HepG2 (cell line): Measurements from ENCODE around the gene PSMA3. TPM values are rescaled to one million over a fixed set of nuclear protein-coding genes. Genes with fewer than 3 reads are reported as not detected.

Source experiments
- ATM ChIP-seq: fragments of 450-650 bp; IDR thresholded peaks from 2 replicates; pipeline ENCODE4 v1.7.1; 2017; ENCODE audit warnings: mild to moderate bottlenecking, borderline replicate concordance
- CC2D1A ChIP-seq: sonication (generic); formaldehyde crosslinking; IDR thresholded peaks from 2 replicates; pipeline ENCODE4 v1.8.1; 2023; ENCODE audit warnings: mild to moderate bottlenecking, missing genetic modification reagents
- FOXO4 ChIP-seq: sonication (generic); formaldehyde crosslinking; conservative IDR thresholded peaks from 2 replicates; pipeline ENCODE4 v1.8.1; 2023; ENCODE audit warnings: missing genetic modification reagents
- GPBP1L1 ChIP-seq: sonication (generic); formaldehyde crosslinking; IDR thresholded peaks from 2 replicates; pipeline ENCODE4 v1.5.0; 2020; ENCODE audit warnings: mild to moderate bottlenecking, missing genetic modification reagents
- HIC2 ChIP-seq: sonication (generic); formaldehyde crosslinking; IDR thresholded peaks from 2 replicates; pipeline ENCODE4 v1.9.0; 2022; ENCODE audit warnings: low read depth, missing genetic modification reagents
- HOXA9 ChIP-seq: sonication (generic); formaldehyde crosslinking; IDR thresholded peaks from 2 replicates; pipeline ENCODE4 v1.8.1; 2022; ENCODE audit warnings: missing genetic modification reagents, mild to moderate bottlenecking, moderate library complexity, borderline replicate concordance
- KDM5B ChIP-seq: sonication (generic); formaldehyde crosslinking; IDR thresholded peaks from 2 replicates; pipeline ENCODE4 v1.4.0; 2020; ENCODE audit warnings: missing genetic modification reagents, mild to moderate bottlenecking, borderline replicate concordance
- NCOA1 ChIP-seq: sonication (generic); formaldehyde crosslinking; IDR thresholded peaks from 2 replicates; pipeline ENCODE4 v1.9.0; 2021; ENCODE audit warnings: missing genetic modification reagents
- PCBP2 ChIP-seq: fragments of 200-400 bp; formaldehyde crosslinking; optimal IDR thresholded peaks from 2 replicates; pipeline ENCODE3; 2018; ENCODE audit warnings: low read length, low read depth; ENCODE audit not compliant: poor library complexity, severe bottlenecking
- SMYD3 ChIP-seq: sonication (generic); formaldehyde crosslinking; IDR thresholded peaks from 2 replicates; pipeline ENCODE4 v1.8.1; 2023; ENCODE audit warnings: mild to moderate bottlenecking, missing genetic modification reagents
- TAF1 ChIP-seq: sonication (generic); formaldehyde crosslinking; IDR thresholded peaks from 2 replicates; pipeline ENCODE4 v1.4.0; 2020; ENCODE audit warnings: missing genetic modification reagents
- TBX3 ChIP-seq: fragments of 450-650 bp; IDR thresholded peaks from 2 replicates; pipeline ENCODE4 v1.6.1; 2017; ENCODE audit warnings: antibody characterized with exemption, mild to moderate bottlenecking, inconsistent platforms, borderline replicate concordance
- ZBTB33 ChIP-seq: sonication (generic); formaldehyde crosslinking; IDR thresholded peaks from 2 replicates; pipeline ENCODE4 v1.4.0; 2020; ENCODE audit warnings: missing genetic modification reagents
- ZNF251 ChIP-seq: sonication (generic); formaldehyde crosslinking; IDR thresholded peaks from 2 replicates; pipeline ENCODE4 v1.9.0; 2021; ENCODE audit warnings: mild to moderate bottlenecking, missing genetic modification reagents
- ZNF263 ChIP-seq: sonication (generic); formaldehyde crosslinking; IDR thresholded peaks from 2 replicates; pipeline ENCODE4 v1.4.0; 2020; ENCODE audit warnings: missing genetic modification reagents
- ZNF562 ChIP-seq: sonication (generic); formaldehyde crosslinking; IDR thresholded peaks from 2 replicates; pipeline ENCODE4 v1.8.0; 2022; ENCODE audit warnings: missing genetic modification reagents, borderline replicate concordance
- ZNF720 ChIP-seq: sonication (generic); formaldehyde crosslinking; IDR thresholded peaks from 2 replicates; pipeline ENCODE4 v1.4.0; 2020; ENCODE audit warnings: missing genetic modification reagents
- polyA plus RNA-seq, 8 experiments: library from polyadenylated mRNA; depleted of rRNA in 3 of 8; stranded (reverse) in 7 of 8; unstranded in 1 of 8; fragments of >200 nt; fragmentation: Illumina TruSeq in 4 of 8; extraction: Trizol in 4 of 8; gene quantifications; 2 replicates each; pipeline versions ENCODE4 v1.2.1 to v1.2.3, GENCODE V29; 2011 to 2016; ENCODE audit warnings: low read depth in 4 of 8, missing spikeins in 1 of 8, mixed read lengths in 1 of 8; ENCODE audit not compliant: insufficient read depth in 1 of 8
- total RNA-seq, 5 experiments: library from RNA; depleted of rRNA; stranded (reverse); fragments of >200 nt; fragmentation: Illumina TruSeq; extraction: Trizol; gene quantifications; 2 replicates each; pipeline ENCODE4 v1.2.3, GENCODE V29; 2016; ENCODE audit warnings: low read depth in 1 of 5
- TF ChIP-seq, protein P1 (sequence below): sonication (generic); formaldehyde crosslinking; IDR thresholded peaks from 2 replicates; pipeline ENCODE4 v1.4.0; 2020; ENCODE audit warnings: missing genetic modification reagents
- TF ChIP-seq, protein P2 (sequence below): sonication (generic); formaldehyde crosslinking; conservative IDR thresholded peaks from 2 replicates; pipeline ENCODE4 v1.5.0; 2020; ENCODE audit warnings: missing genetic modification reagents
- TF ChIP-seq, protein P3 (sequence below): sonication (generic); formaldehyde crosslinking; IDR thresholded peaks from 2 replicates; pipeline ENCODE4 v1.5.1; 2020; ENCODE audit warnings: mild to moderate bottlenecking, missing genetic modification reagents, moderate library complexity

The PSMA3 gene
- total and polyA plus RNA-seq, 2 of the 13 experiments (the other 11 are each of a cell fraction or from before 2014, with no cell fraction given), result 232 to 275 TPM

GRCh38 chr14:58287607-58288042 is 43.0 kb downstream of the PSMA3 start (continued):
- TF ChIP-seq, protein P1, sequence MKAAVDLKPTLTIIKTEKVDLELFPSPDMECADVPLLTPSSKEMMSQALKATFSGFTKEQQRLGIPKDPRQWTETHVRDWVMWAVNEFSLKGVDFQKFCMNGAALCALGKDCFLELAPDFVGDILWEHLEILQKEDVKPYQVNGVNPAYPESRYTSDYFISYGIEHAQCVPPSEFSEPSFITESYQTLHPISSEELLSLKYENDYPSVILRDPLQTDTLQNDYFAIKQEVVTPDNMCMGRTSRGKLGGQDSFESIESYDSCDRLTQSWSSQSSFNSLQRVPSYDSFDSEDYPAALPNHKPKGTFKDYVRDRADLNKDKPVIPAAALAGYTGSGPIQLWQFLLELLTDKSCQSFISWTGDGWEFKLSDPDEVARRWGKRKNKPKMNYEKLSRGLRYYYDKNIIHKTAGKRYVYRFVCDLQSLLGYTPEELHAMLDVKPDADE, result no peak
- TF ChIP-seq ZBTB33 (CRISPR knock-in tag) (no peak), KDM5B (CRISPR knock-in tag) (no peak), ZNF562 (CRISPR knock-in tag) (no peak), CC2D1A (CRISPR knock-in tag) (no peak), ZNF263 (CRISPR knock-in tag) (no peak), ZNF251 (CRISPR knock-in tag) (no peak), ZNF720 (CRISPR knock-in tag) (no peak), GPBP1L1 (CRISPR knock-in tag) (no peak), PCBP2 (no peak), HIC2 (no peak), SMYD3 (CRISPR knock-in tag) (no peak), TAF1 (CRISPR knock-in tag) (no peak), FOXO4 (CRISPR knock-in tag) (no peak), ATM (no peak), HOXA9 (CRISPR knock-in tag) (no peak), TBX3 (no peak), NCOA1 (CRISPR knock-in tag) (no peak)
- TF ChIP-seq, protein P2, sequence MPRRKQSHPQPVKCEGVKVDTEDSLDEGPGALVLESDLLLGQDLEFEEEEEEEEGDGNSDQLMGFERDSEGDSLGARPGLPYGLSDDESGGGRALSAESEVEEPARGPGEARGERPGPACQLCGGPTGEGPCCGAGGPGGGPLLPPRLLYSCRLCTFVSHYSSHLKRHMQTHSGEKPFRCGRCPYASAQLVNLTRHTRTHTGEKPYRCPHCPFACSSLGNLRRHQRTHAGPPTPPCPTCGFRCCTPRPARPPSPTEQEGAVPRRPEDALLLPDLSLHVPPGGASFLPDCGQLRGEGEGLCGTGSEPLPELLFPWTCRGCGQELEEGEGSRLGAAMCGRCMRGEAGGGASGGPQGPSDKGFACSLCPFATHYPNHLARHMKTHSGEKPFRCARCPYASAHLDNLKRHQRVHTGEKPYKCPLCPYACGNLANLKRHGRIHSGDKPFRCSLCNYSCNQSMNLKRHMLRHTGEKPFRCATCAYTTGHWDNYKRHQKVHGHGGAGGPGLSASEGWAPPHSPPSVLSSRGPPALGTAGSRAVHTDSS (CRISPR knock-in tag), result no peak
- TF ChIP-seq, protein P3, sequence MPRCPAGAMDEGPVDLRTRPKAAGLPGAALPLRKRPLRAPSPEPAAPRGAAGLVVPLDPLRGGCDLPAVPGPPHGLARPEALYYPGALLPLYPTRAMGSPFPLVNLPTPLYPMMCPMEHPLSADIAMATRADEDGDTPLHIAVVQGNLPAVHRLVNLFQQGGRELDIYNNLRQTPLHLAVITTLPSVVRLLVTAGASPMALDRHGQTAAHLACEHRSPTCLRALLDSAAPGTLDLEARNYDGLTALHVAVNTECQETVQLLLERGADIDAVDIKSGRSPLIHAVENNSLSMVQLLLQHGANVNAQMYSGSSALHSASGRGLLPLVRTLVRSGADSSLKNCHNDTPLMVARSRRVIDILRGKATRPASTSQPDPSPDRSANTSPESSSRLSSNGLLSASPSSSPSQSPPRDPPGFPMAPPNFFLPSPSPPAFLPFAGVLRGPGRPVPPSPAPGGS (CRISPR knock-in tag), result no peak
